ENCODE measurements around the gene EPB41. TPM values are rescaled to one million over a fixed set of nuclear protein-coding genes. Genes with fewer than 3 reads are reported as not detected.
A peak's percentile ranks its signal among the peaks of the same experiment; 100 is the strongest.

The EPB41 gene
- total and polyA plus RNA-seq, 4 donors: 10.7 to 189 (median 38.1) TPM

- no peaks in the 10 kb centered on the region for H3K27me3 ChIP-seq (ENCODE audit: control insufficient read depth in 4 of 4, insufficient read depth in 4 of 4, low read length in 3 of 4)
- H3K9me3 ChIP-seq (ENCODE audit: control insufficient read depth in 4 of 4, low read length in 3 of 4): no peaks in the 10 kb centered on the region
- 99% methylated on average over 6 of the region's 6 CpGs for whole genome bisulfite sequencing
- H3K27ac ChIP-seq (ENCODE audit: low read depth in 1 of 2, low read length in 2 of 2): no peak overlapping the region
- H3K36me3 ChIP-seq (ENCODE audit: control insufficient read depth in 4 of 4, insufficient read depth in 3 of 4, low read depth in 1 of 4, low read length in 3 of 4): no peaks in the 10 kb centered on the region
- TF ChIP-seq CTCF (IDR thresholded peaks at IDR 0.05; ENCODE audit: low read depth, low read length, missing input control) (no peak), GABPA (IDR thresholded peaks at IDR 0.05 in 1 of 2, conservative IDR thresholded peaks at IDR 0.05 in 1 of 2) (no peak), RXRA (IDR thresholded peaks at IDR 0.05) (no peak), SP1 (IDR thresholded peaks at IDR 0.05) (no peak), FOXA2 (IDR thresholded peaks at IDR 0.05) (no peak), FOXA1 (IDR thresholded peaks at IDR 0.05) (no peak), ATF3 (IDR thresholded peaks at IDR 0.05) (no peak), ZBTB33 (IDR thresholded peaks at IDR 0.05) (no peak), TAF1 (conservative IDR thresholded peaks at IDR 0.05) (no peak), REST (IDR thresholded peaks at IDR 0.05) (no peak), NR2F2 (IDR thresholded peaks at IDR 0.05) (no peak)
- H3K4me1 ChIP-seq (ENCODE audit: control insufficient read depth in 4 of 4, insufficient read depth in 4 of 4, low read length in 3 of 4): peaks cover 12 to 25% (median 21%) of the 10 kb centered on the region in 4 donors
- no peak overlapping the region for H3K4me3 ChIP-seq (ENCODE audit: low read depth in 1 of 3, low read length in 3 of 3)
- H3K9ac ChIP-seq (ENCODE audit: low read depth in 1 of 2, low read length in 2 of 2): no peak overlapping the region
- no peak for DNase-seq (ENCODE audit: low spot score)
Measured at GRCh38 chr1:29126198-29126597, 211.8 kb downstream of the EPB41 start.

- H3K36me3 ChIP-seq (ENCODE audit: control insufficient read depth in 4 of 4, insufficient read depth in 3 of 4, low read depth in 1 of 4, low read length in 3 of 4): no peaks in the 10 kb centered on the region
- peaks cover 2 to 7% (median 5%) of the 10 kb centered on the region in 4 donors for H3K4me1 ChIP-seq (ENCODE audit: control insufficient read depth in 4 of 4, insufficient read depth in 4 of 4, low read length in 3 of 4)
- H3K27me3 ChIP-seq (ENCODE audit: control insufficient read depth in 4 of 4, insufficient read depth in 4 of 4, low read length in 3 of 4): no peaks in the 10 kb centered on the region
- no peaks in the 10 kb centered on the region for H3K9me3 ChIP-seq (ENCODE audit: control insufficient read depth in 4 of 4, low read length in 3 of 4)
- H3K4me3 ChIP-seq (ENCODE audit: low read depth in 1 of 3, low read length in 3 of 3): no peak overlapping the region
- WGBS: 75% methylated on average over 6 of the region's 6 CpGs
- H3K27ac ChIP-seq (ENCODE audit: low read depth in 1 of 2, low read length in 2 of 2): no peak overlapping the region
- TF ChIP-seq CTCF (IDR thresholded peaks at IDR 0.05; ENCODE audit: low read depth, low read length, missing input control) (no peak), HNF4A (conservative IDR thresholded peaks at IDR 0.05) (peak; percentile 44 to 51), FOXA1 (IDR thresholded peaks at IDR 0.05) (no peak), RAD21 (IDR thresholded peaks at IDR 0.05) (no peak)
- no peak overlapping the region for H3K9ac ChIP-seq (ENCODE audit: low read depth in 1 of 2, low read length in 2 of 2)
- DNase-seq (ENCODE audit: low spot score): no peak
Measured at GRCh38 chr1:29128739-29129138, 214.4 kb downstream of the EPB41 start.

All from liver (tissue), 9 donors.